ENCODE data around the gene FBN1.

FBN1 gene

GRCh38 chr15:48650931-48651330 lies 5.4 kb upstream of the FBN1 start:
- no peak for DNase-seq

DNA sequence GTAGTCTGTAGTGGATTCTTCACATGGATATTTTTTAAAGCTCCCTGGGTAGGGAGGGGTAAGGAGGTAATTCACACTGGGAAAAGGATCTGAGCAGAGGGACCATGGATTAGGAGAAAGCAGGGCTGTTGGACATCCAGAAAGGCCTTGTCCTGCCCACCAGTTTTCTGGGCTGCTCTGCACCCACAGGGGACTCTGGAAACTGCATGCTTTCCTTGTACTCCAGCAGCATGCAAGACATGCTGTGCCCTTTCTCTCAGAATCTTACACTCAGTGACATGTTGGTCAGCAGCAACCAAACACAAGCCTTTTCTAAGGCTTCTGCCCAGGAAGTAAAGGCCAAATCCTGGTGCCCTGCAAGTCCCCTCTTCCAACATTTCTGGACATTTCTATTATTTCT lies 2.5 kb upstream of the FBN1 start:
- no peak for DNase-seq

DNA sequence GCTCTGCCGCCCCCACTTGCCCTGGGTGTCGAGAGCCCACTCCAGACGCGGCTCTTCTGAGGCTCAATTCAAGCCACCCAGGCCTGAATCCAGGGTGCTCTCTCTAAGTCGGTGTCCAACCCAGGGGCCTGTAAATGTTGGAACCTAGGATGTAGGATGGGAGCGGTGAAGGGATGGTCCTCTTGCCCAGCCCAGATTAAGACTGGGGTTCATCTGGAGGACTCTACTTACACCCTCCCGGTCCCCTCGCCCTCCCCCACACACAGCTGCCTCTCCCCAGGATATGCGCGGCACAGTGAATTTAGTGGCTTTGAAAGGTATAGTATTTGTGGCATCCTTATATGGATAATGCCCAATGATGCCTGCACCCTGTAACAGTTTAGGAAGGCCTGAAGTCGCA lies 822 bp upstream of the FBN1 start:
- DNase-seq, result no peak

DNA sequence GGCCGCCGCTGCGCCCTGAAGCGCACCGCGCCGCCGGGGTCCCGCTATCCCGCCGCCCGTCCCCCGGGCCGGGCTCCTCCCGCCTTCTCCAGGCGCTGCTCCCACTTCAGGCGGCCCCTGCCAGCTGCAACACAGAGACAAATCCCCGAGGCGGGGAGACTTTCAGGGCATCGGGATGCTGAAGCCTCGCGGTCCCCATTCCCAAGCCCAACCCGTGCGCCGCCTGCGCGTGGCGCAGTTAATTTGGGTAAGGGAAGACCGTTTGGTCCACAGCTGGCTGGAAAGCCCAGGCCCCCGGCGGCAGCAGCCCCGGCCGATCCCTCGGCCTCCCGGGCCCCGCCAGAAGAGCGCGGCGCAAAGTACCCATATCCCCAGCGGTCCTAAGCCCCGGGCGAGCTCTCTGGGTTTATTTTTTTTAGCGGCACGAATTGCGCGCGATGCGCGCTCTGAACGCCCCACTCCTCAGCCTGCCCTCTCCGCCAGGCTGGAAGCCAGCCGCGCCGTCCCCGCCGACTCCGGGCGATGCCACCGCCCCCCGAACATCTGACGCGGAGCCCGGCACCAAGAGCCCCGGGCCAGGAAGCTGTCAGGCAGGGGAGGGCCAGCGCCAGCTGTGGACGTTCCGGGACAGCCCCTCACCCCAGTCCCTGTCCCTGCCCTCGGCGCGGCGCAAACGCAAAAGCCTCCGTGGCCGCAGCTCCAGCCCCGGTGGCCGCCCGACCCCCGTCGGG lies 517 bp downstream of the FBN1 start:
- DNase-seq, result no peak

GRCh38 chr15:48644467-48644826 lies 1.1 kb downstream of the FBN1 start:
- no peak for DNase-seq

DNA sequence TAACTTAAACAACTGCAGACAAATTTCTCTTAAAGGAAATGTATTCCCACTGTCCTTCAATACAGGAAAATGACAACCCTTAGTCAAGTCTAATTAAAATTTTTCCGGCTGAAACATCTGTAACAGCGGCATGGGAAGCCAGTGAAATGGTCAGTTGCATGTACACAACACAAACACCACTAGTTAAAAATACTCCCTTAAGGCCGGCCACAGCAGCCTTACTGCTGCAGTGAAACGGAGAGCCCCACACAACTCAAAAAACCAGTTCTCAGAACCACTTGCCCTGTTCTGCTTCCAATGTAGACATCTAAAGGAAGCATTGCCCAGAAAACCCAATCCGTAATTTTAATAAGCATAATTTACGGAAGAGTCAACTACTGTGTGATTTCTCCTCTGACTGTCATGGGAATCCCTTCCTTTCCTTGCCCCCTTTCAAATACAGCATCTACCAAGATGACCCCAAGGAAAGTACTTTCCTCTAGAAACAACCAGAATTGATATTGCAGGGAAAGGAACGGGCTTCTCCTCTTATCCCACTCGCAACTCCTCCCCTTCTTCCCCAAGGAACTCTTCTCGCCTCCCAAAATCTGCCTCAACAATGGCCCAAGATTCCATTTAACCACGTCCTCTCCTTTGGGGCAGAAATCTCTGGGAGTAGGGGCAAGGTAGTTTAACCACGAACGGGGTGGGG lies 1.6 kb downstream of the FBN1 start:
- no peak for DNase-seq

DNA sequence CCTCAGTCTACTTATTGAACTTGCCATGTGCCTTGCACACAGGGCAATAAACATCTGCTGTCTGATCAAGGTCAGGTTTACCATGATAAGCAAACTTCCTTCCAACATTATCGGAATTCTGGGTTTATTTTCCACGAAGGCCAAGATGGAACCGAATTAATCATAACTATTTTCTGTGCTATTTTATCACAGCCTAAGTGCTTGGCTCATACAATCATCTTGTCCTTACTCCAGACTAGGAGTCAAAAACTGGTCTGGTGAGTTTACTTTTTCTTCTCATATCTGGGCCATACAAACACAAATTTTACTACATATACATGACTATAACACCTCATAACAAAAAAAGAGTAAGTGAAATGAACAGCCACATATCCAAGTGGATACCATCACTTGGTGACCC lies 2.3 kb downstream of the FBN1 start:
- no peak for DNase-seq

DNA sequence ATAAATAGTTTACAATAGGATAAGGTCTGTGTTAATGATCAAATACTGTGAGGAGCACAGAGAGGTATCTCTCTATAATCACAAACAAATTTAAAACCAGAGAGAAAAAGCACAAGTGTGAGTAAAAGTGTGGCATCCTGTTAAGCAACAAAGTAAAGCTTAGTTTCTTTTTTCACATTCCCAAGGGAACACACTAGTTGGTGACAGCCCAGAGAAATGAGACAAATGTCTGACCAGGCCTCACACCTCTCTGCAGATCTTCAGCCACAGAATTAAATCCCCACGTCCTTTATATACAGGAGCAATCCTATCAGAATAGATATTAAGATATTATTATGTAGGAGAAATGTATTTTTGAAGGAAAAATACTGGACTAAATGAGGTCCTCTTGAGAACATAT lies 2.7 kb downstream of the FBN1 start:
- DNase-seq, result no peak

DNA sequence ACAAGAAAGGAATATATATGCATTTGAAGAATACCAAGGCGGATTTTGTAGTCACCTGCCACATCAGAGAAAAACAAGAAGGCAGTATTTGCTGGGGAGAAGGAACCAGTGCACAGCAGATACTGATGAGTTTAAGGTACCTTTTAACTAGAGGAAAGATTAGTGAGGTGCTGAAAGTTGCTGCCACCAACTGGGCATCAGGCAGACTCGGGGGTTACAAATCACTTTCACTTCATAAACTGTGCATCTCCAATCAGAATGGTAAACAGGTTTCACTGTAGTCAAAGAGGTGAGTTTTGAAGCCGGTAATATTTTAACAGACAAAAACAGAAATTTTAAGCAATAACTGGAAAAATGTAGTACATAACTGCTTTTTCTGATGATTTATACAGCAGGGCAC lies 4.1 kb downstream of the FBN1 start:
- no peak for DNase-seq

GRCh38 chr15:48638963-48639362 lies 6.5 kb downstream of the FBN1 start:
- DNase-seq, result no peak

DNA sequence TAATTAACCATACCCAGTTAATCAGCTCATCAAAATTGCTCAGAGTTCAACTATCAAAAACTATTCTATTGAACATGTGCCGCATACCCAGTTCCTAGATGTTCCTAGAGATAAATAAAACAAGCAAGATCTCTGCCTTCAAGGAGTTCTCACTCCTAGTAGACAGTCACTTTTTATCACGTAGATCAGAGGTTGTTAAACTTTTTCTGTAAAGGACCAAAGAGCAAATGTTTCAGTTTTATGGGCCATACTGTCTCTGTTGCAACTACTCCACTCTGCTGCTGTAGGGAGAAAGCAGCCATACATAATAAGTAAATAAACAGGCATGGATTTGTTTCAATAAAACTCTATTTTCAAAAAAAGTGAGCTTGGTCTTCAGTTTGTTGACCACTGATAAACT lies 7.9 kb downstream of the FBN1 start:
- DNase-seq, result no peak

DNA sequence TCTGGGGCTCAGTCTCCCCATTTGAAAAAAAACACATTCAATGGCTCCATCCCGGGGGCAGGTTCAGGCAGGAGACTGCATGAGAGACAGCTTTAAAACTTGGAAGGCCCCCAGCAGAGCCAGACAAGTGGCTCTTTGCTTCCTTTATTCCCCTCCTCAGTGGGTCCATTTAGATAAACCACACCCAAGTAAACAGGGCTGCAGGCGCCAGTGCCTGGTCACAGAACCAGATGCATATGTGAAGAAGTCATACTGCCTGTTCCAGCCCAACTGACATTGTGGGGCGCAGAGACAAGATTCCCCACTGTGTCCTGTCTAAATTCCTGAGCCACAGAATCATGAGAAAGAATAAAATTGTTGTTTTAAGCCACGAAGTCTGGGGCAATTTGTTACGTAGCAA lies 9.0 kb downstream of the FBN1 start:
- no peak for DNase-seq

DNA sequence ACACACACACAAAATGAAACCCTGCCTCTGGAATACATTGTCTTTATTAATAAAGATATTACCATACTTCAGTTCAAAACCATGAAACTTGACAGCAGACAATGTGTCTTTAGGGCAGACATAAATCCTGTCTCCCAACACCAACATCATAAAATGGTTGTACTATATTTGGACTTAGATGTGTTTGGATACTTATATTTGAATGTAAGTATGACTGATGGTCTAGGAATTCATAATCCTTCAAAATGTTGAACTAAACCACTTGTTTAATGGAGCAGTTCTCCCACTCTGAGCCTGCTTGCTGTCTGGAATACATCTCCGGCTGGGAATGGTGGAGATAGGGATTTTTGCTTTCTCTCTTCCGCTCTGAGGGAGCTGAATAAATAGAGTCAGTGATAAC lies 10.6 kb downstream of the FBN1 start:
- DNase-seq, result no peak

DNA sequence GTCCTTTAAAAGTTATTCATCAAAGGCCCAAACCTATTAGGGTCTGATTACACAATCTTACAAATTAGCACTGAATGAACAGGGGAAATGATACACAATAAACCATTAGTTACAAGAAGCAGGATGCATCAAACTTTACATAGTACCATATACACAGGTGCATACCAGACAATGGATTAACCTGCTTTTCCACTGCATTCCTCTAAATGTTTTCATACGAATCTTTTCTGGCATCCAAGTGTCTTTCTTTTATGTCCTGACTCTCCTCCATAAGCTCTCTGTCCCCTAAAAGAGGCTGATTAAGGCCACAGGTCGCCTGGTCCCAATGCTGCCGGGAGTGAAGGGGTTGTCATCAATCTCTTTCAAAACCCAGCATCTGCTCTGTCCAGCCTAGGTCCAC lies 11.4 kb downstream of the FBN1 start:
- no peak for DNase-seq

DNA sequence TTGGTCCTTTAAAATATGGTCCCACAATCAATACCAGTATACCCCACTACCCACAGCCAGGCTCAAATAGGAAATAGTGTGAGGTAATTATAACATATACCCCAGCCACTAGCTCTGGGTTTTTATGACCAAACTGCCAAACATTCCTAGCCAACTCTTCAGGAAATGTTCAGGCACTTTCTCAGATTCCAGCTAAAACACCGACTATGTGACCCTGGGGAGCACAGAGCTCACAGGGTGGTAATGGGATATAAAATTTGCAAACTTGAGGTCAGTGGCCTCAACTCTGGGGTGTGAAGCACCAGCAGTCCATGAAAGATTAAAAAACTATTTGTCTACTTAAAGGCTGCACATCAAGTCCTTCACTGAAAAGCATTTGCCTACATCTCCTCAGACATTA lies 12.9 kb downstream of the FBN1 start:
- DNase-seq, result no peak

DNA sequence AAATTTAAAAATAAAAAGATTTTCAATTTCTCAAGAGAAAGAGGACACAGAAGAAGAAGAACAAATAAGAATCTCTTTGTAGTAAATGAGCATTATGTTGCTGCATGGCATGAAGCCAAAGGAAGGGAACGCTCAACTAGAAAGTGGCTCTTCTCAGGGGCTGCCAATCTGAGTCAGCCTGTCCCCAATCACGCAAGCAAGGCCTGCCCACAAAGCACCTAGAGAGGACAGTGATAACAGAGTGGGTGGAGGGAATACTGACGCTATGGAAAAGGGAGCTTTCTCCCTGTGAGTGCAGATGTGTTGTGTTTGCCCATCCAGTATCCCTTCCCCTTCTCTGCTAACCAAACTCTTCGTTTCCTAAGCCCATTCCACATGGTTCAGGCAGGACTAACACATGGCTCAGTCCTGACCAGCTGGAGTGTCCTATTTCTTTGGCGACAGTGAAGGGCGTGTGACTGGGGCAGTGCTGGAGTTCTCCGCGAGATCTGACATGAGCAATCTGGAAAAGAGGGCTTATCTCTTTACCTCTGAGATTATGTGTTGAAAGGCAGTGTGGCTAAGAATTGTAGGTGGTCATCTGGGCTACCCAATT lies 14.2 kb downstream of the FBN1 start:
- peak; percentile 48 for DNase-seq

GRCh38 chr15:48630245-48630644 lies 15.3 kb downstream of the FBN1 start:
- no peak for DNase-seq

DNA sequence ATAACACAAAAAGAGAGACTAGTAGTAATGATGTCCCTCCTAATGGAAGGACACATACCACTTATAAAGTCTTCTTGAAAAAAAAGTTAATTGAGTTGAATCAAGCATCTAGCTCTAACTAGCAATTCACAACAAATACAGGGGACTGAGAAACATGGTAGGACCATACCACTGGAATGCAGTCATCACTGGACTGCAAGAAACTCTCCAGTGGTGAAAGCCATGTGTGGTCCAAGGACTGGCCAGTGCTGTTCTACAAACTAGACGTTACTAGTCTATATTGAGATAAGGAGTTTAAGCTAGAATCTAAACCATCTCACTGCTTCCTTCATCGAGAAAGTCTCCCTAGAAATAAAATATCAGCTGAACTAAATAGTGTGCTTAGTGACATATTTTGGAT lies 16.7 kb downstream of the FBN1 start:
- no peak for DNase-seq

DNA sequence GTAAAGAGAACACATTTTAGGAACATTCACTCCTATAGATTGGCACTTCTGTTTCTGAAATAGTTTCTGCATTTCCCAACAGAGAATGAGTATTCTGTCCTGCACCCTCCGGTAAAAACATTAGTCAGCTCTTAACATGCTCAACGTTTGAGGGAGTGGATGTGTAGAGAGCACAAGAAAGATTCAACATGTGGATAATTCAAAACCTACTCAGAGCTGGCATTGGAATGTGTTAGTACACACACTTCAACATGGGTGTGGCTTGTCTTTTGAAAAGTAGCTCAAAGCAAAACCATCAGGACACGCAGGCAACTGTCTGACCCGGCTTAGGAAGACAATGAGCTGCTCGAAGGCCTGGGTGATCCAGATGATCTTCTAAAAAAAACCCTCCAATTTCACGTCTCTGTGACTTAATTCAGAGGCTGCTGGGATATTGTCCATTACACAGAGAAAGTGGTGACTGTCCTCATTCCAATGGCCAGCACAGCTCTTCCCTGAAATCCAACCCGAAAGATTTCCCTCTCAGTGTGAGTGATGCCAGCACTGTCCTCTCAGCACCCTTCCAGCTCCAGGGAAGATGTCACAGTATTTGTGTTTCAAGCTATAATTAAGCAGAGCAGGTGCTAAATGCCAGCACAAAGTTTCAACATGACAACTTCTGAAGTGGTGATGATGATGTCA lies 18.1 kb downstream of the FBN1 start:
- no peak for DNase-seq

GRCh38 chr15:48625126-48625525 lies 20.4 kb downstream of the FBN1 start:
- DNase-seq, result no peak

DNA sequence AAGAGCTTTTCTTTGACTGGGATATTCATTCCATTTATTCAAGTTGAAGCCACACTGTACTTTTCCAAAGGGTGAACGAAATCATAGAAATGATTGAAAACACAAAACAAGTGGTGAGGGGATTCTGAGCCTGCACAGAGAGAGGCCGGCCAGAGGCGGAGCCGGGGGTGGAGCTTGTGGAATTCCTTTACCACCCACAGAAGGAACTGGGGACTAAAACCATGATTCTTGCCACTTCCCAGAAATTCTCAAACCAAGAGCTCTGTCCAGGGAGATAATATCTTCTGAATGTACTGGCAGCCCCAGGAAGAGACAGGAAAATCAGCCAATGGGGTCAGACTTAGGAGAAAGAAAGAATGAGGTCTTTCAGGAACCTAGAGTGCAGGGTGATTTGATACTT lies 20.8 kb downstream of the FBN1 start:
- DNase-seq, result no peak

GRCh38 chr15:48623456-48623855 lies 22.1 kb downstream of the FBN1 start:
- DNase-seq, result no peak

GRCh38 chr15:48622237-48622636 lies 23.3 kb downstream of the FBN1 start:
- DNase-seq, result no peak

DNA sequence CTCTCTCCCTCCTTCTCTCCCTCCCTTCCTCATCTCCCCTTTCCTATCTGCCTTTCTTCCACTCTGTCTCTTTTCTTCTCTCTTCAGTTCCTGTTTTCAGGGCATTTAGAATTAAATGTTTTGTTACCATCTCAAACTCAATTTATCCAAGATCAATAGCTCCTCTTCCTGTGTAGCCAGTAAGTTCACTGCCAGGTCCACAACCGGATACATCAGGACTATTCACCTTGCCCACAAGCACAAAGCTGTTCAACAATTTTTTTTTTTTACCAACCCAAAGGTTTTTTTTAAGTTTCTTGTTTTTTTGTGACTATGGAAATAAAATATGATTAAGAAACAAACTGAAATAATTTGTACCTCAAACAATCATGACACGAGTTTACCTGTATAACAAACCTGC lies 26.1 kb downstream of the FBN1 start:
- no peak for DNase-seq
